Kasumi-1 (cell line): ENCODE measurements around the gene PNRC2.
"Not testable (repeated sequence)": the region's sequence is repeated elsewhere in the genome, so short reads cannot be mapped to it uniquely, and the experiment has no call there.

Experiments used
- DNase-seq, 2 experiments: peaks; one replicate each; lab custom pipeline; 2025; lab: John Stamatoyannopoulos, UW

Gene PNRC2

GRCh38 chr1:23992011-23992410, 32.4 kb downstream of the PNRC2 start:
- DNase-seq = not testable (repeated sequence)

GRCh38 chr1:23995431-23995837, 35.8 kb downstream of the PNRC2 start:
- no peak for DNase-seq

- DNase-seq = no peak
Measured at GRCh38 chr1:23996700-23997229, 37.1 kb downstream of the PNRC2 start.

- no peak for DNase-seq
Measured at GRCh38 chr1:23997812-23998211, 38.2 kb downstream of the PNRC2 start.

- no peak for DNase-seq
Measured at GRCh38 chr1:23999156-23999671, 39.6 kb downstream of the PNRC2 start.

GRCh38 chr1:24002695-24003094, 43.1 kb downstream of the PNRC2 start:
- DNase-seq = no peak

GRCh38 chr1:24003331-24003972, 43.8 kb downstream of the PNRC2 start:
- no peak for DNase-seq

- no peak for DNase-seq
Measured at GRCh38 chr1:24004132-24004531, 44.5 kb downstream of the PNRC2 start.

- DNase-seq = no peak
Measured at GRCh38 chr1:24005163-24005562, 45.5 kb downstream of the PNRC2 start.

GRCh38 chr1:24007079-24007478, 47.5 kb downstream of the PNRC2 start:
- DNase-seq = no peak

GRCh38 chr1:24008574-24009184, 49.1 kb downstream of the PNRC2 start:
- DNase-seq = not testable (repeated sequence)

GRCh38 chr1:24009406-24009805, 49.8 kb downstream of the PNRC2 start:
- DNase-seq = no peak

GRCh38 chr1:24010650-24011049, 51.0 kb downstream of the PNRC2 start:
- DNase-seq = no peak

GRCh38 chr1:24012878-24013277, 53.2 kb downstream of the PNRC2 start:
- not testable (repeated sequence) for DNase-seq
